Endothelial cell (in vitro differentiated cells): ENCODE measurements around the gene AKAP13. TPM values are rescaled to one million over a fixed set of nuclear protein-coding genes. Genes with fewer than 3 reads are reported as not detected.
A peak's percentile ranks its signal among the peaks of the same experiment; 100 is the strongest.

ENCODE experiments used
- DNase-seq: peaks from one replicate; pipeline ENCODE4 v3.0.0; 2021; ENCODE audit warnings: low spot score
- H3K27ac Mint-ChIP-seq: one replicate; pipeline ENCODE4 v1.8.0; 2021; ENCODE audit warnings: mixed read lengths, inconsistent platforms; ENCODE audit not compliant: unreplicated experiment
- H3K27me3 Mint-ChIP-seq: one replicate; pipeline ENCODE4 v1.8.0; 2021; ENCODE audit warnings: mild to moderate bottlenecking, moderate library complexity, mixed read lengths, inconsistent platforms; ENCODE audit not compliant: unreplicated experiment
- H3K36me3 Mint-ChIP-seq: one replicate; pipeline ENCODE4 v1.8.0; 2021; ENCODE audit warnings: mild to moderate bottlenecking, low read depth, mixed read lengths, inconsistent platforms; ENCODE audit not compliant: unreplicated experiment
- H3K4me1 Mint-ChIP-seq: one replicate; pipeline ENCODE4 v1.8.0; 2021; ENCODE audit warnings: mild to moderate bottlenecking, mixed read lengths, inconsistent platforms; ENCODE audit not compliant: unreplicated experiment
- H3K4me3 Mint-ChIP-seq: one replicate; pipeline ENCODE4 v1.8.0; 2021; ENCODE audit warnings: mild to moderate bottlenecking, mixed read lengths, inconsistent platforms; ENCODE audit not compliant: unreplicated experiment
- H3K9me3 Mint-ChIP-seq: one replicate; pipeline ENCODE4 v1.8.0; 2021; ENCODE audit warnings: mixed read lengths, inconsistent platforms; ENCODE audit not compliant: unreplicated experiment
- CTCF ChIP-seq: fragments of 200-600 bp; sonication (generic); IDR thresholded peaks from one replicate; pipeline ENCODE4 v1.5.0; 2021; ENCODE audit warnings: antibody characterized with exemption; ENCODE audit not compliant: unreplicated experiment
- total RNA-seq: library from RNA; stranded (reverse); fragmentation: NEBNext Ultra II Directional; extraction: Animal tissue kit (Norgen Biotek cat#: 25700); gene quantifications from one replicate; pipeline ENCODE4 v1.2.1, GENCODE V29; 2021; ENCODE audit not compliant: unreplicated experiment

Gene AKAP13
- total RNA-seq, 1 donor from 2014 or later, result 249 TPM

GRCh38 chr15:85495544-85495943 lies 115.1 kb downstream of the AKAP13 start:
- no peak for DNase-seq
- no peak for TF ChIP-seq CTCF
- Mint-ChIP-seq H3K27me3 (peaks cover 9% of the 10 kb centered on the region), H3K4me3 (no peak overlapping the region), H3K9me3 (no peaks in the 10 kb centered on the region), H3K4me1 (peaks cover 62% of the 10 kb centered on the region), H3K36me3 (peaks cover 4% of the 10 kb centered on the region), H3K27ac (peak overlapping the region; percentile 81)

GRCh38 chr15:85496151-85496550 lies 115.7 kb downstream of the AKAP13 start:
- no peak for DNase-seq
- peaks cover 4% of the 10 kb centered on the region for H3K36me3 Mint-ChIP-seq
- peaks cover 9% of the 10 kb centered on the region for H3K27me3 Mint-ChIP-seq
- H3K4me3 Mint-ChIP-seq, result no peak overlapping the region
- H3K4me1 Mint-ChIP-seq, result peaks cover 66% of the 10 kb centered on the region
- H3K27ac Mint-ChIP-seq, result peak overlapping the region; percentile 81
- H3K9me3 Mint-ChIP-seq, result no peaks in the 10 kb centered on the region
- TF ChIP-seq CTCF, result no peak

- Mint-ChIP-seq H3K27me3 (peaks cover 9% of the 10 kb centered on the region), H3K27ac (no peak overlapping the region), H3K36me3 (peaks cover 4% of the 10 kb centered on the region), H3K9me3 (no peaks in the 10 kb centered on the region), H3K4me3 (peak overlapping the region; percentile 38), H3K4me1 (peaks cover 72% of the 10 kb centered on the region)
- no peak for TF ChIP-seq CTCF
- no peak for DNase-seq
Measured at GRCh38 chr15:85496551-85497171, 116.3 kb downstream of the AKAP13 start.

GRCh38 chr15:85497172-85497569 lies 116.8 kb downstream of the AKAP13 start:
- H3K4me3 Mint-ChIP-seq, result peak overlapping the region; percentile 38
- H3K9me3 Mint-ChIP-seq, result no peaks in the 10 kb centered on the region
- no peak for DNase-seq
- H3K36me3 Mint-ChIP-seq, result peaks cover 4% of the 10 kb centered on the region
- peaks cover 73% of the 10 kb centered on the region for H3K4me1 Mint-ChIP-seq
- H3K27ac Mint-ChIP-seq, result peak overlapping the region; percentile 11
- no peak for TF ChIP-seq CTCF
- H3K27me3 Mint-ChIP-seq, result peaks cover 9% of the 10 kb centered on the region

- no peaks in the 10 kb centered on the region for H3K9me3 Mint-ChIP-seq
- H3K4me1 Mint-ChIP-seq, result peaks cover 76% of the 10 kb centered on the region
- peaks cover 9% of the 10 kb centered on the region for H3K27me3 Mint-ChIP-seq
- peaks cover 4% of the 10 kb centered on the region for H3K36me3 Mint-ChIP-seq
- TF ChIP-seq CTCF, result no peak
- no peak overlapping the region for H3K27ac Mint-ChIP-seq
- DNase-seq, result no peak
- no peak overlapping the region for H3K4me3 Mint-ChIP-seq
Measured at GRCh38 chr15:85498471-85498870, 118.1 kb downstream of the AKAP13 start.
